ENCODE results near the gene FFAR2.
"Not testable (repeated sequence)": the region's sequence is repeated elsewhere in the genome, so short reads cannot be mapped to it uniquely, and the experiment has no call there.

Gene FFAR2

GRCh38 chr19:35447606-35448469, at the start of gene FFAR2:
FFAR2 (plus strand) TSS chr19:35448257; CDS start chr19:35449715, 1,458 bp downstream.
- DNase-seq = no peak

- no peak for DNase-seq
These were observed 49.5 kb upstream of the FFAR2 start for GRCh38 chr19:35398570-35398969.

GRCh38 chr19:35399231-35399630, 48.8 kb upstream of the FFAR2 start:
- DNase-seq = no peak

- no peak for DNase-seq
These were observed 47.9 kb upstream of the FFAR2 start for GRCh38 chr19:35399948-35400772.

GRCh38 chr19:35400773-35401100, 47.3 kb upstream of the FFAR2 start:
- no peak for DNase-seq

GRCh38 chr19:35401416-35401815, 46.6 kb upstream of the FFAR2 start:
- not testable (repeated sequence) for DNase-seq

GRCh38 chr19:35403116-35403760, 44.8 kb upstream of the FFAR2 start:
- DNase-seq = no peak

- DNase-seq = peak; percentile 7
These were observed 43.0 kb upstream of the FFAR2 start for GRCh38 chr19:35404879-35405622.

GRCh38 chr19:35407619-35408018, 40.4 kb upstream of the FFAR2 start:
- DNase-seq = no peak

GRCh38 chr19:35408284-35409171, 39.5 kb upstream of the FFAR2 start:
- no peak for DNase-seq

GRCh38 chr19:35409191-35409590, 38.9 kb upstream of the FFAR2 start:
- DNase-seq = no peak

GRCh38 chr19:35410487-35410886, 37.6 kb upstream of the FFAR2 start:
- DNase-seq = no peak

- no peak for DNase-seq
These were observed 33.6 kb upstream of the FFAR2 start for GRCh38 chr19:35414442-35414841.

GRCh38 chr19:35416331-35416730, 31.7 kb upstream of the FFAR2 start:
- DNase-seq = no peak

- no peak for DNase-seq
These were observed 30.8 kb upstream of the FFAR2 start for GRCh38 chr19:35417278-35417677.

- DNase-seq = no peak
These were observed 30.1 kb upstream of the FFAR2 start for GRCh38 chr19:35417713-35418534.

- no peak for DNase-seq
These were observed 29.0 kb upstream of the FFAR2 start for GRCh38 chr19:35419046-35419445.

- DNase-seq = no peak
These were observed 28.3 kb upstream of the FFAR2 start for GRCh38 chr19:35419805-35420204.

- no peak for DNase-seq
These were observed 26.7 kb upstream of the FFAR2 start for GRCh38 chr19:35421362-35421761.

GRCh38 chr19:35423406-35423805, 24.7 kb upstream of the FFAR2 start:
- not testable (repeated sequence) for DNase-seq

GRCh38 chr19:35425682-35426081, 22.4 kb upstream of the FFAR2 start:
- DNase-seq = no peak

Measured in stimulated activated CD4-positive, alpha-beta T cell treated with anti-CD3 and anti-CD28 coated beads, Interleukin-4, amount 100 ng/mL, for 1 hour (primary cell).